Loucy (cell line): ENCODE data around the gene CSF3.

ENCODE experiments used
- EZH2phosphoT487 ChIP-seq: fragments of 200-600 bp; IDR thresholded peaks from 2 replicates; pipeline ENCODE4 v1.6.1; 2018; ENCODE audit warnings: antibody characterized with exemption, mild to moderate bottlenecking, moderate library complexity, borderline replicate concordance
- TF ChIP-seq, protein P1 (sequence below): fragments of 200-600 bp; sonication (generic); conservative IDR thresholded peaks from 2 replicates; pipeline ENCODE4 v1.5.1; 2014; ENCODE audit warnings: mild to moderate bottlenecking, antibody characterized with exemption, low read length

DNA sequence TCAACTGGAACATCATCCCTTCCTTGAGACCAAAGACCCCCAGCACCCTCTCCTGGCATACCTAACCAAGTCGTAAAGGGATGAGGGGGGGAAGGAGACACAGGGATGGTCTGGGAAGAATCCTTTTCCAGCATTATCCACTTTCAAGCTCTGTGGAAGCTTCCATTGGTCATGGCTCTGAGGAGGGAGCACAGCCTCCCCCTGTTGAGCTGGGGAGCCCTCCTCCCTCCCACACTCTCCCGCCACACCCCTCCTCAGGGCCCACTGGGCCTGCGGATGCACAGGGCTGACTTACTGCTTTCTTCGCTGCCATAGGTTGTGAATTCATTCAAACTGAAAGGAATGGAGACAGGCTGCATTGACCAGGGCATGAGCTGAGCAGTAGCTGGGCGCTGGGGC is 12.4 kb downstream of the CSF3 start:
- TF ChIP-seq, protein P1, sequence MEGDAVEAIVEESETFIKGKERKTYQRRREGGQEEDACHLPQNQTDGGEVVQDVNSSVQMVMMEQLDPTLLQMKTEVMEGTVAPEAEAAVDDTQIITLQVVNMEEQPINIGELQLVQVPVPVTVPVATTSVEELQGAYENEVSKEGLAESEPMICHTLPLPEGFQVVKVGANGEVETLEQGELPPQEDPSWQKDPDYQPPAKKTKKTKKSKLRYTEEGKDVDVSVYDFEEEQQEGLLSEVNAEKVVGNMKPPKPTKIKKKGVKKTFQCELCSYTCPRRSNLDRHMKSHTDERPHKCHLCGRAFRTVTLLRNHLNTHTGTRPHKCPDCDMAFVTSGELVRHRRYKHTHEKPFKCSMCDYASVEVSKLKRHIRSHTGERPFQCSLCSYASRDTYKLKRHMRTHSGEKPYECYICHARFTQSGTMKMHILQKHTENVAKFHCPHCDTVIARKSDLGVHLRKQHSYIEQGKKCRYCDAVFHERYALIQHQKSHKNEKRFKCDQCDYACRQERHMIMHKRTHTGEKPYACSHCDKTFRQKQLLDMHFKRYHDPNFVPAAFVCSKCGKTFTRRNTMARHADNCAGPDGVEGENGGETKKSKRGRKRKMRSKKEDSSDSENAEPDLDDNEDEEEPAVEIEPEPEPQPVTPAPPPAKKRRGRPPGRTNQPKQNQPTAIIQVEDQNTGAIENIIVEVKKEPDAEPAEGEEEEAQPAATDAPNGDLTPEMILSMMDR: no peak
- TF ChIP-seq EZH2phosphoT487: no peak
